ENCODE measurements around the gene B3GLCT.
"Not testable (repeated sequence)": the region's sequence is repeated elsewhere in the genome, so short reads cannot be mapped to it uniquely, and the experiment has no call there.

The B3GLCT gene

DNA sequence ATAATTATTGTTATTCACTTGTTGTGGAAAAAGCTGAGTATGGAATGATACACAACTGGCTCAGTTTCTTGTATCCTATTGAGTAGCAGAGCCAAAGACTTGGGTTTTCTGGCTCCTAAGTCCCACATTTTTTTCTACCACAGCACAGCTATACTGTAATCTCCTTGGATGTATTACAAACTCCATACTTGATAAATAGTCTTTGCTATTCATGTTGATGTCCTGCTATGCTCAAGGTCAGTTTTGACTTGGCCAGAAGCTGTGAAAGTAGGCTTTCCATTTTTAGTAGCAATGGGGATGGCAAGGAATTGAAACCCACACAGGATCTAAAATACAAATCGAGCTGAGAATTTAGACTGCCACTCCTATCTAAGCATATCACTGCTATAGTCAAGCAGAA lies 79.1 kb downstream of the B3GLCT start:
- no peak for DNase-seq (ENCODE audit: low read depth)

DNA sequence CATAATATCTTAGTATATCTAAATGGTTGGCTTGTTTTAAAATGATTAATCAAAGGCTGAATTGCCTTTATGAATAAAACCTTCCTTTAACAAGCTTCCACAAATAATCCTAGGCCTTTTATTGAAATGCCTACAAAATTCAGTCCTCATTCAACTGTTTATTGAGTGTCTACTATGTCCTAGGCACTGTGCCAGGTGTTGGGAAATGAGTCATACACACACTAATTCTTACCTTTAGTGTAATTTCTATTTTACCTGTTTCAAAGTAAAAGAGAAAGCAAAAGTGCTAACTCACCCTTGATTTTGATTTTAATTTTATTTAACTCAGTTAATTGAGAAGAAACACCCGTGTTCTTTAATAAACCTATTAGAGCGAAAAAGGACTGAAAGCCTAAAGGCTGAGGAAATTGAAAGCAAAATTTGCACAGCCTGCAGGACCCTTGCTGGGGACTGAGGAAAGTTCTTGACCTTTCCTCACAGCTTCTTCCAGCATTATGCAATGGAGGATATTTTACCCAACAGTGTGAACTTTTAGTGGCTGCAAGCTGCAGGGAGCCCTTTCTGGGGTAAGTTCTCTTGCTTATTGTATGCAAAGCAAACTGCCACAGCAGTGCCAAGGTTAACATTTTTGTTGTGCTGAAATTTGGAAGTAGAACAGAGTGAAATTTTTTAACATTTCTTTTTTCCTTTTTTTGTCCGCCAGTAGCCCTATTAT lies 83.1 kb downstream of the B3GLCT start:
- DNase-seq (ENCODE audit: low read depth) = no peak

DNA sequence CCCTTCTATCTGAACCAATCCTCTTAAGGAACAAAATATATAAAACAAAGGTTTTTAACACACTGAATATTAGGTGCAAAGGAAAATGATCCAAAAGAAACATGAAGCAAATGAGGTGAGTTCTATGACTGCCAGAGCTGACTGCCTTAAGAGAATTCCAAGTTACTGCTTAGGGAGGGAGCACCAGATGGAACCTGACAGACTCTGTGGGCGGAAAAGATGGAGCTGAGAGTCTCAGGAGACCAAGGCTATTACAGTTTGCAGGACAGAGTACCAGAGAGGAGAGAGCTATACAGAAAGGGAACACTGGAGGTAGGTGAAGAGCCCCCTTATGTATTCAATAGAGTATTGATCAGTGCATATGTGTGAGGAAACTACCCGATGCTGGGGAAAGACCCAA lies 87.2 kb downstream of the B3GLCT start:
- DNase-seq (ENCODE audit: low read depth) = no peak

DNA sequence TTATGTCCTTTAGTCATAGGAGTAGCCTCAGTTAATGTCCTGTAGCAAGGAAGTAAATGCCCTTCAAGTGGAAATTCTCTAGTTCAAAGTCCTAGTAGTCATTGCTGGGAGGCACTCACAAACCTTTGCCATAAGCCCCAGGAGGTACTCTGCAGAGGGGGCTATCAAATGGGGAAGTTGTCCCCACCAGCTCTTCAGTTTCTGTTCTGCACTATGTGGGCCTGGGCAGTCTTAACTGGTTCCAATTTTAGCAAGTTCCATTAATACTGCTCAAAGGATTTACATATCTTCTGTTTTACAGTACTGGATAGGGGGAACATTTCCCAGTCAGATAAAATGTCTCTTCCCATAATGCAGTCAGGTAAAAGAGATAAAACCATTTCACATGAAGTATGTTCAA lies 101.3 kb downstream of the B3GLCT start:
- no peak for DNase-seq (ENCODE audit: low read depth)

DNA sequence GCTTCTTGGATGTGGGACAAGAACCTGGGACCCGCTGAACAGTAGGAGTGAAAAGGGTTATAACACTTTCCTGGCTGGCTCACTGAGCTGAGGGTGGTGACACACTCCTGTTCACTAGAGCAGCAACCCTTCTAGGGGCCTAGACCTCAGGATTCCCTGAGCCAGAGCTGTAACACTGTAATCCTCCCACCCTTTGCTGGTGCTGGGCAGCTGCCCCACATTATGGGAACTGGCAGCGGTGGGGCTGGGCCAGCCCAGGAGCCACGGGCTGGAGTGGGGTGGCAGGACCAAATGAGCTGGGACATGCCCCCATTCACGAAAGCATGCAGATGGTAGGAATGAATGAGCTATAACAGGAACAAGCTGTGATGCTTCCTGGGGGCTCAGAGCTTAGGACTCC lies 110.6 kb downstream of the B3GLCT start:
- no peak for DNase-seq (ENCODE audit: low read depth)

DNA sequence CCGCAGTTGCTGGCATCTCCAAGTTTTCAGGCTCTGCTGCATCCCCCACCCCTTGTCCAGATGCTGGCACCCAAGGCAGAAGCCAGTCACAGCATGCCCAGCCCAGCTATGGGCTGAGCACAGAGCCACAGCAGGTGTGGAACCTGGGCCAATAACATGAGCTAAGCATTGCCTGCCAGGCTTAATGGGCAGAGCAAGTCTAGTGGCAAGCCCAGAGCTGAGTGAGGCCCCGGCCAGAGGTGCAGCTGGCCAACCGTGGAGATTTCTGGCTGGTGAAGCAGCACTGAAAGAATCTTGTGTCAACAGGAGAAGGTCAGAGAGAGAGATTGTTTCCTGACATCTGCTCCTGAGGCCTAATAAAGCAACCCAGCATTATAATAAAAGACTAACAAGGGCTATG lies 111.0 kb downstream of the B3GLCT start:
- no peak for DNase-seq (ENCODE audit: low read depth)

DNA sequence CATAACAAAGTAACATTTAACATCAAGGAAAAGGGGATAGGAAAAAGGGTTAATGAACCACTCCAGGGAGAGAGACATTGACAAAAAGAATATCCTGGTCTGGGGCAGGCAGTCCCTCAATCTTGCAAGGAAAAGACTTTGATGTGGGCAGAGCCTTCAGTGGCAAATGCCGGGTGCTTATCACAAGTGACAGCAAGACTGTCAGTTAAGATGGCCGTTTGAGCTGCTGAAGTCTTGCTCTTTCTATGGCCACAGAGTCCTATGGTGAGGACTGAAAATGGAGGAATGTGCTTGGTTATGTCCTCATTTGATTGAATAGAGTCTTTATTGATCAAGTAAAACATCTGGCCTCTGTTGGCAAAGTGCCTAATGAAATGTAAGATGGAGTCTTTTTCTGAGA lies 112.1 kb downstream of the B3GLCT start:
- no peak for DNase-seq (ENCODE audit: low read depth)

DNA sequence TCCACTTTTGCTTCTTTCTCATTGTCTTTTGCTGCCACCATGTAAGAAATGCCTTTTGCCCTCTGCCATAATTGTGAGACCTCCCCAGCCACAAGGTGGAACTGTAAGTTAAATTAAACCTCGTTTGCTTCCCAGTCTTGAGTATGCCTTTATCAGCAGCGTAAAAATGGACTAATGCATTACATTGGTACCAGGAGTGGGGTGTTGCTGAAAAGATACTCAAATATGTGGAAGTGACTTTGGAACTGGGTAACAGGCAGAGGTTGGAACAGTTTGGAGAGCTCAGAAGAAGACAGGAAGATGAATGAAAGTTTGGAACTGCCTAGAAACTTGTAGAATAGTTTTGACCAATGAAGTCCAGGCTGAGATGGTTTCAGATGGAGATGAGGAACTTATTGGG lies 115.2 kb downstream of the B3GLCT start:
- DNase-seq (ENCODE audit: low read depth) = no peak

DNA sequence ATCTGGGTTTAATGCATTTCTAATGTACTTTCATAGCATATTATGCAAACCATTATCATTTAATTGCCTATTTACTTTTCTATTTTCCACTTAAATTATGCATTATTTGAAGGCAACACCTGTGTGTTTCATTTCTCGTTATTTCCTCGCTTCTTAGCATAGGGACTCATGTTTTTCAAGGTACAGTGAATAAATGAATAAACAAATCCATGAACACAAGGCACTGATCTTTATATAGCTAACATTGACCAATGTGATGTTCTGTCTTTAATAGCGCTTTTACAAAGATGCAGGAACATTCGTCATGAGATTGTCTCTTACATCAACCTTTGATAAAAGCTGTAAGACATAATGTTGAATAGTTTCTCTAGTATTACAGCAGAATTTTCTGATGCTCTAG lies 121.2 kb downstream of the B3GLCT start:
- no peak for DNase-seq (ENCODE audit: low read depth)

DNA sequence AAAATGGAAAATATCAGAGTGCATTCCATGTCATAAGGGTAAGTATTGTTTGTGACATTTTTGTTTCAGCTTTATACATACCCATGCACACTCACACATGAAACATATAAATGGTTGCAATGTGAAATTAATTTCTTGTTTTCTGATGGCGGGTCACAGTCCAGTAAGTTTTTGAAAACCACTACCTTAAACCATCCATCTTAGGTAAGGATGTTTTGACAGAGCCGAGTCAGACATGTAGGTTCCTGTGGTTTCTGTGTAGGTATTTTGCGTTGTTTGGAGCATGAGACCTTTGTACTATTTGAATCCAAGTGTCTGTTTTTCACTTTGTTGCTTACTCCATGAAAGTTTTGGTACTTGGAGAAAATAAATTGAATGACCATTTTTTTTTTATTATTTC lies 121.7 kb downstream of the B3GLCT start:
- no peak for DNase-seq (ENCODE audit: low read depth)

DNA sequence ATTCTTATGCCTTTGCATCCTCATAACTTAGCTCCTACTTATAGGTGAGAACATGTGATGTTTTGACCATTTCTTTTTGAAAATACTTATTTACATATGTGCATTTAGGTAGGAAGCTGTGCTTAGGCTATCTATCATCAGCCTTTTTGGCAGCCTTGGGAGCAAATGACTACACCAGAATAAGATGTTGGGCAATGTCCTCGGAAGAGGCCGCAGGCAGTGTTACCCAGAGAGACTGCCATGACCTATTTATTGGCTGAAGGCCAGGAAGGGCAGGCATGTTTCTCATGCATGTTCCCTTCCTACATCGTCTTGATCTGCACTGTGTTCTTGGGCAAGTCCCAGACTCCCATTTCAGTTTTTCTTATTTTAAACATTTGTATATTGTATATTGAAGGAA lies 122.3 kb downstream of the B3GLCT start:
- no peak for DNase-seq (ENCODE audit: low read depth)

DNA sequence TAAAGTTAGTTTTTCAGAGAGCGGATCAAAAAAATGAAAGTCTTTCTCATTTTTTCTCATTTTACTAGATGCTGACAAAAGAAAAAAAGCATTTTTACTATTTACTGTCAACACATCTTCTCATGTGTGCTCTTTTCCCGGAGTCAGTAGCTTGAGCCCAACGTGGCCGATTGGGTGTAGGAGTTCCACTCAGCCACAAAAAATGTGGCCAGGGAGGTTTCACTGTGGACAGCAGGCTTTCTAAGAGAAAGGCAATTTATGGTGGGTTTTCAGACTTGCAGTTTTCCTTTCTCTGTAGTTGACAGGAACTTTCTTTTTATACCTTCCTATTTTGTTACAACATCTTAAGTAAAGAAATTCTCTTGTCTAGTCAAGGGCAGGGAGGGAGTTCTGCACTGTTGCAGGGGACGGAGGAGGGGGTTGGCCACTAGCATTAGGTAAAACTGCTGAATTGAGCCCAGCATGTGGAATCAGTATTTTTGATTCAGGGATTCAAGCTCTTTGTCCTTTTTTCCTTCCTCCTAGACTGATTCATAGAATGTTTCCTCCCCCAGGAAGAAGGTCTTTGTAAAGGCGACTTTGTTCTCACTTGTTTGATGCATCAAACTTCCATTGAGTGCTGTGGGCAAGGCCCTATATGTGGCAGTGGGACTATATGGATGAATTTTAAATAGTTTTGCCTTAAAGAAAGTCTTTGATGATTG lies 123.1 kb downstream of the B3GLCT start:
- no peak for DNase-seq (ENCODE audit: low read depth)

DNA sequence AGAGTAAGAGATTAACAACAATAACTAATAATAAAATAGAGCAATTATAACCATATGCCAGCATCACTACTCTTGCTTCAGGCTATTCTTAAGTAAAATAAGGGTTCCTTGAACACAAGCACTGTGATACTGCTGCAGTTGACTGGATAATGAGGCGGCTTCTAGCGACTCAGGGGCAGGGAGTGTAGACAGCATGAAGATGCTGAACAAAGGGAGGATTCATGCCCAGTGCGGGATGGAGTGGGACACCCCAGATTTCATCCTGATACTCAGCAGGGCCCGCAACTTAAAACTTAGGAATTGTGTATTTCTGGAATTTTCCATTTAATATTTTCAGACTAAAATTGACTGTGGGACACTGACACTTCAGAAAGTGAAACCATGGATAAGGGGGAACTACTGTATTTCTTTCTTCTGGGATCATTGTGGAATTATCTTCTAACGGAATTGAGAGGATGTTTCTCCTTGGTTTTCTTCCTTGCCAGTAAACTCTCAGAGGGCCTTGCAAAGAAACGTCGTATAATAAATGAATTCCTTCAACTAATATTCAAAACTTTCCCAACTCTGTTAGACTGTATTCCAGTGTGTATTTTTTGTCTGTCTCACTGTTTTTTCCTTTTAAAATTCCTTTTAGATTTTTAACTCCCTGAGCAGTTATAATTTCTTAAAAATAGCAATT lies 127.5 kb downstream of the B3GLCT start:
- no peak for DNase-seq (ENCODE audit: low read depth)

DNA sequence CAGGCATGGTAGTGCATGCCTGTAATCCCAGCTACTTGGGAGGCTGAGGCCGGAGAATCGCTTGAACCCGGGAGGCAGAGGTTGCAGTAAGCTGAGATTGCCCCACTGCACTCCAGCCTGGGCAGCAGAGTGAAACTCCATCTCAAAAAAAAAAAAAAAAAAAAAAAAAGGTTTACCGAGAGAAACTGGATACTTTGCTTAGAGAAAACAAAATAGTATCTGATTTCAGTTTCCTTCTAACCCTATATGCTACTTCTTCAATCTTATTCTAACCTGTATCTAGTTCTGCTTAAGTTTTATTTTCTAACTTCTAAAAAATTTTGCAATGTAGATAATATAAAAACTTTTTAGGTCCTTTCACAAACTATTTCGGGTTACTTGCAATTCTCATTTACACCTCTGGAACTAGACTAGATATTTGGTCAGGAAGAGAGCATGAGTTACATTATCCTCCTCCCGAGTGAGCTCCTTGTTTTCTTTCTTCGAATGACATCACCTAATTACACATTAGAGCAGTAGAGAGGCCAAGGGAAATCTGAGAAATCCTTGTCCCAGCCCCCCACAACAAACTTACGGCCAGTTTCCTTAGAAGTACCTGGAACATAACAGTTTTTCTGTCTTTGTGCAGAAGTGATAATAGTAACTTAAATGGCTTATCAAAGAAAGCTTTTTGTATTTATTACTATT lies 128.9 kb downstream of the B3GLCT start:
- no peak for DNase-seq (ENCODE audit: low read depth)

DNA sequence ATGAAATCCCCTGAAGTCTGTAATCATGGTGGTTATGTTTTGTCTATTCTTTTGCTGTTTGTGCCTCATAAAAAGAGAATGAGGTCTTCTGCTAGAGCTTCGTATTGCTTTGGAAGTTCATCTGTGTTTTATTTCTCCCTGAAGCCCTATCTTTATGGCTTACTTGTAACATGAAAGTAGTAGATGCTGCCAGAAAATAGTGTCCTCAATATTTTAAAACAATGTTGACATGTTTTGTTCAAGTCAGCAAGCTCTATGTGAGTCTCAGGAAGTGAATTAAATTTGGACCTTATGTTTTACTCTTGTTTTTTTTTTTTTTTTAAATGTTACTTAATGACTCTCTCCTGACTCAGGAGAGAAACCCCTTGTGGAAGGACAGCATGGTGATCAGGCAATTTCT lies 130.5 kb downstream of the B3GLCT start:
- no peak for DNase-seq (ENCODE audit: low read depth)

DNA sequence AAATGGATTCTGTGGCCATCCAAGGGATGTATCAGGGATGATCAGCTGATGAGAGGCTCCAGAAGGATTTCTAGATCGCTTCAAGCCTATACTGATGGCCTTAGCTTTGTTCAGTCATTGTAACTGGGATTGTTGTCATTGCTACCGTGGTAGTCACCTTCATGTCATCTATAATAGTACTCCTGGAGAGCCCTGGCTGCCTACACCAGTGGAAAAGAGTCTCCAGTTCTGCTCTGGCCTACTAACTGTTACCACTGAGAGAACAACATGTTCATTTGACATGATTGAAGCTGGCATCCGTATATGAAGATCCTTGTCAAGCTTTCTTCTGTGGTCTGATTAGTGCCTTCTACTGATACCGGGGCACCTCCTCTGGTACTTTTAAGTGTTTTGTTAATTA lies 131.3 kb downstream of the B3GLCT start:
- no peak for DNase-seq (ENCODE audit: low read depth)

DNA sequence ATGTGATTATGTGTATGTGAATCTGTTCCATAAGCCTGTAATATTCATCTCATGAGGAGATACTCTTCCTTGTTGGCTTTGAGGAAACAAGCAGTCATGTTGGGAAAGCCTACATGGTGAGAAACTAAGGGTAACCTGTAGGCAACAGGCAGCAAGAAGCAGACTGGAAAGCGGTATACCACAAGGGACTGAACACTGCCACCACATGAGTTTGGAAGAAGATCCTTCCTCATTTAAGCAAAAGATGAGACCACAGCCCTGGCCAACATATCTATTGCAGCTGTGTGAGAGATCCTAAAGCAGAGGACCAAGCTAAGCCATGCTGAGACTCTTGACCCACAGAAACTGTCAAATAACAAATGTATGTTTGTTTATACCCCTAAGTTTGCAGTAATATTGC lies 134.8 kb downstream of the B3GLCT start:
- DNase-seq (ENCODE audit: low read depth) = no peak

DNA sequence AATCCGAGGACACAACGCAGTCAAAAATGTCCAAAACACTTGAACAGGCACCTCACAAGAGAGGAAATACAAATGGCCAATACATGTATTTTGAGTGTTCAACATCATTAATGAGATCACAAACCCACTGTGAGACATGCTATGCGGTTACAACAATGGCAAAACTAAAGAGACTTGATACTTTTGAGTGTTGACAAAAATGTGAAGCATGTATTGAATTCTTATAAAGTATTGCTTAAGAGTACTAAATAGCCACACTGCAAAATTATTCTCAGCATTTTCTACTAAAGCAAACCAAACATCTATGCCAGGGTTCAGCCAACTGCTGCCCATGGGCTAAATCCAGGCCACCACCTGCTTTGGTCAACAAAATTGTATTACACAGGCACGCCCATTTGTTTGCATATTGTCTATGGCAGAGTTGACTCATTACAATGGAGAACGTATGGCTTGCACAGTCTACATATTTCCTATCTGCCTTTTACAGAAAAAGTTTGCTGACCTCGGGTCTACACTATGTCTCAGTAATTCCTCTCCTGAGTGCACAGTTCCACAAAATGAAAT lies 135.3 kb downstream of the B3GLCT start:
- DNase-seq (ENCODE audit: low read depth) = no peak

DNA sequence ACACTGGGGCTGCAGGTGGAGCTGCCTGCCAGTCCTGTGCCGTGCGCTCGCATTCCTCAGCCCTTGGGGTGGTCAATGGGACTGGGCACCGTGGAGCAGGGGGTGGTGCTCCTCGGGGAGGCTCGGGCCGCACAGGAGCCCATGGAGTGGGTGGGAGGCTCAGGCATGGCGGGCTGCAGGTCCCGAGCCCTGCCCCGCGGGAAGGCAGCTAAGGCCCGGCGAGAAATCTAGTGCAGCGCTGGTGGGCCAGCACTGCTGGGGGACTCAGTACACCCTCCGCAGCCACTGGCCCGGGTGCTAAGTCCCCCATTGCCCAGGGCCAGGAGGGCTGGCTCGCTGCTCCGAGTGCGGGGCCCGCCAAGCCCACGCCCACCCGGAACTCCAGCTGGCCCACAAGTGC lies 139.8 kb downstream of the B3GLCT start:
- DNase-seq (ENCODE audit: low read depth) = not testable (repeated sequence)

DNA sequence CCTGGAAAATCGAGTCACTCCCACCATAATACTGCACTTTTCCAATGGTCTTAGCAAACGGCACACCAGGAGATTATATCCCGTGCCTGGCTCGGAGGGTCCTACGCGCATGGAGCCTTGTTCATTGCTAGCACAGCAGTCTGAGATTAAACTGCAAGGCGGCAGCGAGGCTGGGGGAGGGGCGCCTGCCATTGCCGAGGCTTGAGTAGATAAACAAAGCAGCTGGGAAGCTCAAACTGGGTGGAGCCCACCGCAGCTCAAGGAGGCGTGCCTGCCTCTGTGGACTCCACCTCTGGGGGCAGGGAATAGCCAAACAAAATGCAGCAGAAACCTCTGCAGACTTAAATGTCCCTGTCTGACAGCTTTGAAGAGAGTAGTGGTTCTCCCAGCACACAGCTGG lies 141.1 kb downstream of the B3GLCT start:
- not testable (repeated sequence) for DNase-seq (ENCODE audit: low read depth)

DNA sequence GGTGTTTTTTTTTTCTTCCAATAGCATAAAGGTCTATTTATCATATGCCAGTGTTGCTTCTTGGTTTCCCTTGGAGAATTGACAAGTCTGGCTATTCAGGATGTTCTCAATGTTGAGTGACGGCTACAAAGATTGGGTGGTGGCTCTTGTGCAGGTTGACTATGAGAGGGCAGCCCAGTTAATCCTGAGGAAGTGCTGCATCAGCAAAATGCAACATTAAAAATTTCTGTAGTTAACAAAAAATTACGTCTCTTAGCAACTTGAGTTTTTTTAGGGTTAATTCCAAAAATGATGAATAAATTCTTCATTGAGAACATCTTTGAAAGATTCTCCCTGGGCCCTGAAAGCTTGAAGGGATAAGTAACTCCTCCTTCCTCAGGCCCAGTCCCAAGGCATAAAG lies 147.1 kb downstream of the B3GLCT start:
- DNase-seq (ENCODE audit: low read depth) = no peak

DNA sequence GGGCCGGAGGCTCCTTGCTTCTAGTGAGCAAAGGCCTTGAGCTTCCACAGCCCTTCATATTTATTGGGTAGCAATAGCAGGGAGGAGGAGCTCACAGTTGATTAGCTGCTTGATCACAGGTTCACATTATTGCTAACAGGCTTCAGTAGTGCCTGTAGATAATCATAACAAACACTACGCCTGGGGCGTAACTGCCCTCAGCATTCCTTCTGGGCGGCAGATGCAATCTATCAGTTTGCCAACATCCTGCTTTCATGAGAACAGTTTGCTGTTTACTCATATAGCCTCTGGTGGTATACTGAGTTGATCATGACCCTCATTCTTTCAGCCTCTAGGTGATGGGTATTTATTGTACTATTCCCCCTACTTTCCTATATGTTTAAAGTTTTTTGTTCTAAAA lies 149.4 kb downstream of the B3GLCT start:
- DNase-seq (ENCODE audit: low read depth) = no peak

DNA sequence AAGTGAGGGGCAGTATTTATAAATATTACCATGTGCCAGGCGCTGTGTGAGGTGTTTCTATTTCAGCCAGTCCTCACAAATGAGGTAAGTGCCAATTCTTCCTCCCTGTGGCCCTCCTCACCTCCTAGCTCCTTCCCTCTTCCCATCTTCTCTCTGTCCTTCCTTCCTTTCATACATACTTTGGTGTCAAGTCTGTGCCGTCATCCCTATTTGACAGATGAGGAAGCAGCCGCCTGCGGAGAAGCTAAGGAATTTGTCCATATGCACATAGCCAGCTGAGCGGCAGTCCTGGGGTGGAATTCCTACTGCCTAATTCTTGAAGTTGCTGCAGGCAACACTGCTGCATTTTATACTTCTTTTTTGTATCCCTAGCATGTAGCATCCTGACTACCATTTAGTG lies 150.8 kb downstream of the B3GLCT start:
- no peak for DNase-seq (ENCODE audit: low read depth)

Measured in stimulated activated CD8-positive, alpha-beta memory T cell treated with anti-CD3 and anti-CD28 coated beads, Interleukin-7, amount 100 ng/mL, for 24 hours (primary cell).